GM06990 (cell line): ENCODE results near the gene LYRM1.

Experiments
- DNase-seq: peaks from one replicate; pipeline ENCODE4 v3.0.0-alpha.2; 2011; ENCODE audit not compliant: insufficient read length; ENCODE audit errors: extremely low read depth
- H3K27me3 ChIP-seq: replicated peaks from 2 replicates; pipeline ENCODE4 v1.6.0; 2011; ENCODE audit warnings: low read length; ENCODE audit not compliant: control insufficient read depth, insufficient read depth
- H3K36me3 ChIP-seq: 2 replicates; pipeline ENCODE4 v1.5.1; 2011; ENCODE audit warnings: low read length; ENCODE audit not compliant: control insufficient read depth, insufficient read depth
- H3K4me3 ChIP-seq: replicated peaks from 2 replicates; pipeline ENCODE4 v1.5.1; 2011; ENCODE audit warnings: low read depth, mild to moderate bottlenecking, control low read depth, low read length
- TF ChIP-seq, protein P1 (sequence below): IDR thresholded peaks from 2 replicates; pipeline ENCODE4 v1.5.1; 2011; ENCODE audit warnings: low read length, control low read depth, mild to moderate bottlenecking, inconsistent platforms; ENCODE audit not compliant: insufficient read depth, poor library complexity, severe bottlenecking

The LYRM1 gene

DNA sequence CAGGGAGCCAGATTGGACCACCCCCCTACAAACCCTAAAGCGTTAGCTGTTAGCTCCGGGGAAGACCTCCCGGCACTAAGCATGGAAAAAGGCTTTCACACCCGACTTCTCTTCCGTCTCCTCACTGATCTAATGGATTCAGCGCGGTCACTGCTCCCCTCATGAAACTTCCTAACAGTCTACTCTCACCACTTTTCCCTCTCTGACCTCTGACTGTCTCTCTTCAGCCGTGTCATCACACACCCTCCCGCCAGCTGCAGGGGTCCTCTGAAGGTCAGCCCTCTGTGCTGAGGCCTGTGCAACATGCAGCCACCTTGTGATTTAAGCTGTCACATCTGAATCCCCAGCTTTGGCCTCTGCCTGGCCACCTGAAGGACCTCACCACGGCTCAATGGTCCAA lies 15.7 kb downstream of the LYRM1 start:
- TF ChIP-seq, protein P1, sequence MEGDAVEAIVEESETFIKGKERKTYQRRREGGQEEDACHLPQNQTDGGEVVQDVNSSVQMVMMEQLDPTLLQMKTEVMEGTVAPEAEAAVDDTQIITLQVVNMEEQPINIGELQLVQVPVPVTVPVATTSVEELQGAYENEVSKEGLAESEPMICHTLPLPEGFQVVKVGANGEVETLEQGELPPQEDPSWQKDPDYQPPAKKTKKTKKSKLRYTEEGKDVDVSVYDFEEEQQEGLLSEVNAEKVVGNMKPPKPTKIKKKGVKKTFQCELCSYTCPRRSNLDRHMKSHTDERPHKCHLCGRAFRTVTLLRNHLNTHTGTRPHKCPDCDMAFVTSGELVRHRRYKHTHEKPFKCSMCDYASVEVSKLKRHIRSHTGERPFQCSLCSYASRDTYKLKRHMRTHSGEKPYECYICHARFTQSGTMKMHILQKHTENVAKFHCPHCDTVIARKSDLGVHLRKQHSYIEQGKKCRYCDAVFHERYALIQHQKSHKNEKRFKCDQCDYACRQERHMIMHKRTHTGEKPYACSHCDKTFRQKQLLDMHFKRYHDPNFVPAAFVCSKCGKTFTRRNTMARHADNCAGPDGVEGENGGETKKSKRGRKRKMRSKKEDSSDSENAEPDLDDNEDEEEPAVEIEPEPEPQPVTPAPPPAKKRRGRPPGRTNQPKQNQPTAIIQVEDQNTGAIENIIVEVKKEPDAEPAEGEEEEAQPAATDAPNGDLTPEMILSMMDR: no peak
- Histone ChIP-seq H3K4me3 (no peak overlapping the region), H3K36me3 (no peaks in the 10 kb centered on the region; the same call in none of the 2 replicates), H3K27me3 (no peaks in the 10 kb centered on the region)
- no peak for DNase-seq

DNA sequence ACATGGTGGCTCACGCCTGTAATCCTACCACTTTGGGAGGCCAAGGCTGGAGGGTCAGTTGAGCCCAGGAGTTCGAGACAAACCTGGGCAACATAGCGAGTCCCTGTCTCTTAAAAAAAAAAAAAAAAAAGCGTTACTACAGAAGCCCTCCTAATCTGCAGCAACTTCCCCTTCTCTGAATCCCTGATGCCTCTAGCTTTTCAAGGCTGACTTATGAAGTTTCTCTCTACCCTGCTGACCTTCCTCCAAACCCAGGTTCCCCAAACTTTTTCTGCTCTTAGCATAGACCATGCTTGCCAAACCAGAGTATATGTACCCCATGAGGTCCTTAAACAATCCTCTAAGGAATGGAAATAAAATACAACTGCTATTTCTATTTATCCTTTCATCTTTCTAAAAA lies 16.4 kb downstream of the LYRM1 start:
- no peaks in the 10 kb centered on the region for H3K27me3 ChIP-seq
- no peak for DNase-seq
- TF ChIP-seq, protein P1: no peak
- H3K4me3 ChIP-seq: no peak overlapping the region
- no peaks in the 10 kb centered on the region; the same call in none of the 2 replicates for H3K36me3 ChIP-seq

DNA sequence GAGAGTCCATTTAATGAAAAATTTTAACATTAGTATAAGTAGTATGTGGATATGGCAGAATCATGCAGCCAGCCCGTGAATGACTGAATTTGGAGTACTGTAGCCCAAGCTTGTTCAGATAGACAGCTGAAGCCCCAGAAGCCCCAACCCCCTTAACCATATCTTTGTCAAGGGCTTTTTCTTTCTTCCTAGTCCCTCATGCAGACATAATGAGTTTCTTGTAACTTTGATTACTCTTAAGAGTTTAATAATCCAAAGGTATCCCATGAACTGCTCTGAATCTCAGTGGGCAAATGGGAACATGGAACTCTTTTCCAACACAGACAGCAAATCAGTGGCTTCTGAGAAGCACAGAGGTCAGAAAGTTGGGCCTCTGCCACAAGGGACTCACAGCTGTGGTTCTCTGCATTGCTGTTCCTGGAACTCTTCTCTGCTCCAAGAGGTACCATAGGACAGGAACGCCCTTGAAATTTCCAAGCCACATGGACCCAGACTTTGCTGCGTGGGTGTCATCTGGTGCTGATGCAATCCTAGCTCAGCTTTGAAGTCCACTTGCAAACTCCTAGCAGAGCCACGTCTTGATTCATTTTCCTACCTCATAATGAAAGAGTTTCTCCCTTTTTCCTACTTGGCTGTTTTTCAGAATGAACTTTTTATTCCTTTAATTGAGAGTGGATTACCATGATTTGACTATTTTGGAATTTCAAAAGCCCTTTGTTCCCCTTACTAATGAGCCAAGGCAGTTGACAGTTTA lies 18.1 kb downstream of the LYRM1 start:
- no peaks in the 10 kb centered on the region for H3K27me3 ChIP-seq
- DNase-seq: no peak
- no peaks in the 10 kb centered on the region; the same call in none of the 2 replicates for H3K36me3 ChIP-seq
- TF ChIP-seq, protein P1: no peak
- H3K4me3 ChIP-seq: no peak overlapping the region

GRCh38 chr16:20920091-20920490 lies 19.5 kb downstream of the LYRM1 start:
- Histone ChIP-seq H3K27me3 (no peaks in the 10 kb centered on the region), H3K36me3 (no peaks in the 10 kb centered on the region; the same call in none of the 2 replicates), H3K4me3 (no peak overlapping the region)
- TF ChIP-seq, protein P1: no peak
- DNase-seq: no peak

GRCh38 chr16:20920799-20921198 lies 20.2 kb downstream of the LYRM1 start:
- TF ChIP-seq, protein P1: no peak
- H3K36me3 ChIP-seq: no peaks in the 10 kb centered on the region; the same call in none of the 2 replicates
- no peak for DNase-seq
- H3K4me3 ChIP-seq: no peak overlapping the region
- H3K27me3 ChIP-seq: no peaks in the 10 kb centered on the region
